AG04449 (cell line): ENCODE results near the gene NDRG2.

Source experiments
- CTCF ChIA-PET: fragments of 350-600 bp; formaldehyde crosslinking; extraction: SDS; loops from one replicate; lab custom pipeline; 2021; ENCODE audit warnings: antibody characterized with exemption; lab: Yijun Ruan, JAX
- POLR2A ChIA-PET: fragments of 400-600, 350-600 bp; formaldehyde crosslinking; extraction: SDS; loops from one replicate; lab custom pipeline; 2020; ENCODE audit warnings: antibody characterized with exemption, inconsistent platforms; lab: Yijun Ruan, JAX
- DNase-seq: peaks from one replicate; pipeline ENCODE4 v3.0.0-alpha.2; 2010; ENCODE audit warnings: low read depth, low spot score
- H3K4me3 ChIP-seq: 2 replicates; pipeline ENCODE4 v1.5.1; 2011; ENCODE audit warnings: low read depth, mild to moderate bottlenecking, control low read depth, low read length
- CTCF ChIP-seq: IDR thresholded peaks from one replicate; pipeline ENCODE4 v1.5.1; 2011; ENCODE audit warnings: mild to moderate bottlenecking, moderate library complexity, low read length, control low read depth, inconsistent platforms; ENCODE audit not compliant: insufficient read depth; ENCODE audit errors: missing control alignments

Gene NDRG2

GRCh38 chr14:20982646-20983369 is 42.1 kb downstream of the NDRG2 start:
- ChIA-PET POLR2A (no interaction called here), CTCF (interaction anchor here (1.0 to 15.3 kb wide), 4 partner anchors 10 to 122 kb away, joined by 3 to 202 read pairs (median 6); no protein-coding TSS in a partner anchor)
- no peak overlapping the region for H3K4me3 ChIP-seq
- TF ChIP-seq CTCF: no peak
- DNase-seq: no peak

GRCh38 chr14:20980906-20981305 is 44.0 kb downstream of the NDRG2 start:
- no peak for DNase-seq
- ChIA-PET POLR2A (no interaction called here), CTCF (interaction anchor here (1.1 to 15.3 kb wide), 2 partner anchors 8 to 11 kb away, joined by 4 to 202 read pairs; no protein-coding TSS in a partner anchor)
- H3K4me3 ChIP-seq: no peak overlapping the region
- no peak for TF ChIP-seq CTCF

- H3K4me3 ChIP-seq: no peak overlapping the region
- POLR2A ChIA-PET: no interaction called here
- DNase-seq: no peak
- no peak for TF ChIP-seq CTCF
- CTCF ChIA-PET: interaction anchor here (15.3 kb wide), 1 partner anchor 6 kb away, joined by 202 read pairs; no protein-coding TSS in a partner anchor
These were observed 46.2 kb downstream of the NDRG2 start for GRCh38 chr14:20978687-20979086.

- H3K4me3 ChIP-seq: no peak overlapping the region
- ChIA-PET POLR2A (no interaction called here), CTCF (interaction anchor here (8.0 kb wide), 1 partner anchor 10 kb away, joined by 202 read pairs; the partner anchor contains the start of gene METTL17)
- no peak for DNase-seq
- TF ChIP-seq CTCF: no peak
These were observed 48.6 kb downstream of the NDRG2 start for GRCh38 chr14:20976291-20976690.

- CTCF ChIA-PET: interaction anchor here (0.8 to 8.0 kb wide), 10 partner anchors 12 to 360 kb away, joined by 4 to 202 read pairs (median 14); partner anchors contain the start of genes METTL17 and RNASE2
- POLR2A ChIA-PET: no interaction called here
- no peak overlapping the region for H3K4me3 ChIP-seq
- TF ChIP-seq CTCF: no peak
- DNase-seq: no peak
These were observed 51.4 kb downstream of the NDRG2 start for GRCh38 chr14:20973501-20973900.

GRCh38 chr14:20971705-20972021 is 53.2 kb downstream of the NDRG2 start:
- ChIA-PET POLR2A (interaction anchor here (1.0 to 1.1 kb wide), 2 partner anchors 27 to 68 kb away, joined by 3 read pairs; partner anchors contain the start of gene SLC39A2), CTCF (interaction anchor here (0.7 to 8.0 kb wide), 39 partner anchors 13 to 644 kb away, joined by 3 to 202 read pairs (median 7); partner anchors contain the start of genes METTL17, RNASE2, RNASE4 and SLC39A2)
- peak overlapping the region; percentile 73 for H3K4me3 ChIP-seq
- no peak for DNase-seq
- TF ChIP-seq CTCF: no peak
